Smooth muscle cell (in vitro differentiated cells): ENCODE measurements around the gene SPATA31D1. TPM values are rescaled to one million over a fixed set of nuclear protein-coding genes. Genes with fewer than 3 reads are reported as not detected.

Experiments used
- DNase-seq: peaks from one replicate; lab custom pipeline; 2025; ENCODE audit not compliant: unreplicated experiment; lab: John Stamatoyannopoulos, UW
- H2AFZ ChIP-seq: fragments of 200-600 bp; sonication (generic); 2 replicates; pipeline ENCODE4 v1.6.0; 2016; ENCODE audit warnings: antibody characterized with exemption, low read depth, mild to moderate bottlenecking
- H3F3A ChIP-seq: fragments of 200-600 bp; sonication (generic); 2 replicates; pipeline ENCODE4 v1.6.0; 2017; ENCODE audit warnings: antibody characterized with exemption, low read depth
- H3K27ac ChIP-seq: fragments of 200-600 bp; sonication (generic); 2 replicates; pipeline ENCODE4 v1.5.1; 2016; ENCODE audit warnings: low read depth, mild to moderate bottlenecking
- H3K27me3 ChIP-seq: fragments of 200-600 bp; sonication (generic); 2 replicates; pipeline ENCODE4 v1.6.1; 2016; ENCODE audit warnings: low read depth, mild to moderate bottlenecking
- H3K36me3 ChIP-seq: fragments of 200-600 bp; sonication (generic); 2 replicates; pipeline ENCODE4 v1.5.1; 2016; ENCODE audit warnings: low read depth
- H3K4me1 ChIP-seq: fragments of 200-600 bp; sonication (generic); 2 replicates; pipeline ENCODE4 v1.5.1; 2016; ENCODE audit warnings: low read depth
- H3K4me2 ChIP-seq: fragments of 200-600 bp; sonication (generic); 2 replicates; pipeline ENCODE4 v1.6.0; 2016; ENCODE audit warnings: mild to moderate bottlenecking
- H3K4me3 ChIP-seq: fragments of 200-600 bp; sonication (generic); 2 replicates; pipeline ENCODE4 v1.5.1; 2016; ENCODE audit warnings: mild to moderate bottlenecking
- H3K79me2 ChIP-seq: fragments of 200-600 bp; sonication (generic); 2 replicates; pipeline ENCODE4 v1.6.0; 2016; ENCODE audit warnings: low read depth, mild to moderate bottlenecking
- H3K9ac ChIP-seq: fragments of 200-600 bp; sonication (generic); 2 replicates; pipeline ENCODE4 v1.6.0; 2016; ENCODE audit warnings: low read depth
- H3K9me3 ChIP-seq: fragments of 200-600 bp; sonication (generic); replicated peaks from 2 replicates; pipeline ENCODE4 v1.5.1; 2016; ENCODE audit warnings: low read depth
- H4K20me1 ChIP-seq: fragments of 200-600 bp; sonication (generic); 2 replicates; pipeline ENCODE4 v1.6.0; 2016; ENCODE audit warnings: low read depth
- WGBS: methylation state at CpG from one replicate; pipeline ENCODE4 v1.1.7; 2016; ENCODE audit warnings: low lambda C conversion rate; 5-methylcytosine and 5-hydroxymethylcytosine counted together
- polyA plus RNA-seq: library from polyadenylated mRNA; unstranded; fragments of >200 nt; fragmentation: Nextera tagmentation; extraction: Ambion mirVana; gene quantifications from 2 replicates; pipeline ENCODE4 v1.2.1, GENCODE V29; 2016
- total RNA-seq: library from RNA; depleted of rRNA; stranded (reverse); fragments of >200 nt; gene quantifications from 2 replicates; pipeline ENCODE4 v1.2.3, GENCODE V29; 2014
- TF ChIP-seq, protein P1 (sequence below): fragments of 200-600 bp; sonication (generic); IDR thresholded peaks from 2 replicates; pipeline ENCODE4 v1.5.1; 2017; ENCODE audit warnings: borderline replicate concordance, mild to moderate bottlenecking, antibody characterized with exemption; ENCODE audit not compliant: insufficient read depth, poor library complexity, severe bottlenecking

Gene SPATA31D1
- total and polyA plus RNA-seq, 2 experiments from 2014 or later: not detected

GRCh38 chr9:81981883-81982282, 6.7 kb upstream of the SPATA31D1 start:
- H3K9ac ChIP-seq: no peak overlapping the region
- no peaks in the 10 kb centered on the region for H3K79me2 ChIP-seq
- 95% methylated on average over 4 of the region's 4 CpGs for WGBS
- no peaks in the 10 kb centered on the region for H4K20me1 ChIP-seq
- H3K4me1 ChIP-seq: no peaks in the 10 kb centered on the region
- no peaks in the 10 kb centered on the region for H3F3A ChIP-seq
- no peaks in the 10 kb centered on the region for H3K27me3 ChIP-seq
- H2AFZ ChIP-seq: no peak overlapping the region
- H3K27ac ChIP-seq: no peak overlapping the region
- H3K36me3 ChIP-seq: no peaks in the 10 kb centered on the region
- no peak overlapping the region for H3K4me3 ChIP-seq
- H3K4me2 ChIP-seq: no peak overlapping the region
- no peak for DNase-seq
- TF ChIP-seq, protein P1, sequence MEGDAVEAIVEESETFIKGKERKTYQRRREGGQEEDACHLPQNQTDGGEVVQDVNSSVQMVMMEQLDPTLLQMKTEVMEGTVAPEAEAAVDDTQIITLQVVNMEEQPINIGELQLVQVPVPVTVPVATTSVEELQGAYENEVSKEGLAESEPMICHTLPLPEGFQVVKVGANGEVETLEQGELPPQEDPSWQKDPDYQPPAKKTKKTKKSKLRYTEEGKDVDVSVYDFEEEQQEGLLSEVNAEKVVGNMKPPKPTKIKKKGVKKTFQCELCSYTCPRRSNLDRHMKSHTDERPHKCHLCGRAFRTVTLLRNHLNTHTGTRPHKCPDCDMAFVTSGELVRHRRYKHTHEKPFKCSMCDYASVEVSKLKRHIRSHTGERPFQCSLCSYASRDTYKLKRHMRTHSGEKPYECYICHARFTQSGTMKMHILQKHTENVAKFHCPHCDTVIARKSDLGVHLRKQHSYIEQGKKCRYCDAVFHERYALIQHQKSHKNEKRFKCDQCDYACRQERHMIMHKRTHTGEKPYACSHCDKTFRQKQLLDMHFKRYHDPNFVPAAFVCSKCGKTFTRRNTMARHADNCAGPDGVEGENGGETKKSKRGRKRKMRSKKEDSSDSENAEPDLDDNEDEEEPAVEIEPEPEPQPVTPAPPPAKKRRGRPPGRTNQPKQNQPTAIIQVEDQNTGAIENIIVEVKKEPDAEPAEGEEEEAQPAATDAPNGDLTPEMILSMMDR: no peak
- H3K9me3 ChIP-seq: no peaks in the 10 kb centered on the region

GRCh38 chr9:81984928-81985327, 3.6 kb upstream of the SPATA31D1 start:
- Histone ChIP-seq H3F3A (no peaks in the 10 kb centered on the region), H3K27me3 (no peaks in the 10 kb centered on the region), H2AFZ (no peak overlapping the region), H3K27ac (no peak overlapping the region), H3K9me3 (no peaks in the 10 kb centered on the region), H4K20me1 (no peaks in the 10 kb centered on the region), H3K79me2 (no peaks in the 10 kb centered on the region), H3K9ac (no peak overlapping the region), H3K4me3 (no peak overlapping the region), H3K4me1 (no peaks in the 10 kb centered on the region), H3K4me2 (no peak overlapping the region), H3K36me3 (no peaks in the 10 kb centered on the region)
- no peak for DNase-seq
- TF ChIP-seq, protein P1: no peak
- WGBS: 75% methylated on average over 6 of the region's 6 CpGs

- 76% methylated on average over 1 of the region's 1 CpG for WGBS
Measured at GRCh38 chr9:81986051-81986450, 2.5 kb upstream of the SPATA31D1 start.

DNA sequence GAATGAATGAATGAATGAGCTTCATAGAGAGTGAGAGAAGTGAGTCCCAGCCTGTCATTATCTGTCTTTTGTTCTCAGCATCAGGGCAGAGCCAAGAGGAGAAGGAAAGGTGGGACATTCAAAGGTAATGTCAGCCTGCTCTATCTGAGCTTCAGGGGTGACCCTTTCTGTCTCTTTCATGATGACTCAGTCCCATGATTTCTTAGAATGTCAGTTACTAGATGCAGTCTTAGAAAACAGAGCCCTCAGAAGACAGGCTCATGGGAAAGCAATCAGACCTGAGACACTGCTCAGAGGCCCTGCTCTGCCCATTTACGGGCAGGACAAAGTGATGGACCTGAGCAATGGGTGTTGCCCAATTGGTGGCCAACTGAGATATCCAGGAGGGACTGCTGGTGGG, 1.1 kb downstream of the SPATA31D1 start:
- Histone ChIP-seq H3K27ac (no peak overlapping the region), H2AFZ (no peak overlapping the region), H3K4me2 (no peak overlapping the region), H3K9ac (no peak overlapping the region), H3K79me2 (no peaks in the 10 kb centered on the region), H3K27me3 (no peaks in the 10 kb centered on the region), H4K20me1 (no peaks in the 10 kb centered on the region), H3F3A (no peaks in the 10 kb centered on the region), H3K36me3 (no peaks in the 10 kb centered on the region), H3K4me3 (no peak overlapping the region), H3K4me1 (no peaks in the 10 kb centered on the region), H3K9me3 (no peaks in the 10 kb centered on the region)
- WGBS: 94% methylated on average over 1 of the region's 1 CpG
- TF ChIP-seq, protein P1: no peak
- no peak for DNase-seq

More at GRCh38 chr9:81986051-81986450, 2.5 kb upstream of the SPATA31D1 start:
- no peak for DNase-seq
- no peaks in the 10 kb centered on the region for H3K36me3 ChIP-seq
- H2AFZ ChIP-seq: no peak overlapping the region
- H3K4me3 ChIP-seq: no peak overlapping the region
- no peaks in the 10 kb centered on the region for H4K20me1 ChIP-seq
- H3F3A ChIP-seq: no peaks in the 10 kb centered on the region
- no peaks in the 10 kb centered on the region for H3K79me2 ChIP-seq
- TF ChIP-seq, protein P1: no peak
- H3K9ac ChIP-seq: no peak overlapping the region
- H3K4me1 ChIP-seq: no peaks in the 10 kb centered on the region
- no peaks in the 10 kb centered on the region for H3K27me3 ChIP-seq
- no peak overlapping the region for H3K4me2 ChIP-seq
- no peaks in the 10 kb centered on the region for H3K9me3 ChIP-seq
- H3K27ac ChIP-seq: no peak overlapping the region
